ACC112 (cell line): ENCODE results near the gene ASGR2.
"Not testable (repeated sequence)": the region's sequence is repeated elsewhere in the genome, so short reads cannot be mapped to it uniquely, and the experiment has no call there.

Experiments
- H2AFZ ChIP-seq: fragments of 200-600 bp; sonication (generic); one replicate; pipeline ENCODE4 v1.6.0; 2017; ENCODE audit warnings: antibody characterized with exemption, low read length; ENCODE audit not compliant: unreplicated experiment
- H3K27ac ChIP-seq: fragments of 200-600 bp; sonication (generic); 2 replicates; pipeline ENCODE4 v1.5.1; 2014; ENCODE audit warnings: low read depth, mild to moderate bottlenecking, antibody characterized with exemption, low read length, moderate library complexity
- H3K27me3 ChIP-seq: fragments of 200-600 bp; sonication (generic); 2 replicates; pipeline ENCODE4 v1.6.1; 2014; ENCODE audit warnings: mild to moderate bottlenecking, antibody characterized with exemption, low read length, moderate library complexity, mixed read lengths; ENCODE audit not compliant: insufficient read depth
- H3K36me3 ChIP-seq: fragments of 200-600 bp; sonication (generic); 2 replicates; pipeline ENCODE4 v1.6.1; 2016; ENCODE audit warnings: mild to moderate bottlenecking, antibody characterized with exemption, low read length, moderate library complexity, mixed read lengths; ENCODE audit not compliant: insufficient read depth
- H3K4me1 ChIP-seq: fragments of 200-600 bp; sonication (generic); one replicate; pipeline ENCODE4 v1.6.1; 2016; ENCODE audit warnings: low read length, mixed read lengths; ENCODE audit not compliant: insufficient read depth, unreplicated experiment, control insufficient read depth
- H3K4me3 ChIP-seq: fragments of 200-600 bp; sonication (generic); 2 replicates; pipeline ENCODE4 v1.5.1; 2014; ENCODE audit warnings: mild to moderate bottlenecking, low read depth, low read length
- H3K79me2 ChIP-seq: fragments of 200-600 bp; sonication (generic); one replicate; pipeline ENCODE4 v1.6.0; 2016; ENCODE audit warnings: low read length; ENCODE audit not compliant: control insufficient read depth, unreplicated experiment, insufficient read depth

Gene ASGR2

GRCh38 chr17:7126386-7126785 is 11.8 kb upstream of the ASGR2 start:
- not testable (repeated sequence) for H3K36me3 ChIP-seq, H3K4me1 ChIP-seq, H3K4me3 ChIP-seq, H3K27me3 ChIP-seq, H2AFZ ChIP-seq, H3K27ac ChIP-seq, H3K79me2 ChIP-seq

- H3K27me3 ChIP-seq: no peaks in the 10 kb centered on the region
- no peaks in the 10 kb centered on the region for H3K36me3 ChIP-seq
- no peaks in the 10 kb centered on the region for H3K4me1 ChIP-seq
- no peak overlapping the region for H2AFZ ChIP-seq
- H3K27ac ChIP-seq: no peak overlapping the region
- H3K79me2 ChIP-seq: no peaks in the 10 kb centered on the region
- no peak overlapping the region for H3K4me3 ChIP-seq
Measured at GRCh38 chr17:7124923-7125322, 10.3 kb upstream of the ASGR2 start.

- no peaks in the 10 kb centered on the region for H3K27me3 ChIP-seq
- H2AFZ ChIP-seq: no peak overlapping the region
- no peaks in the 10 kb centered on the region for H3K4me1 ChIP-seq
- no peak overlapping the region for H3K27ac ChIP-seq
- no peak overlapping the region for H3K4me3 ChIP-seq
- H3K36me3 ChIP-seq: no peaks in the 10 kb centered on the region
- H3K79me2 ChIP-seq: no peaks in the 10 kb centered on the region
Measured at GRCh38 chr17:7123844-7124243, 9.2 kb upstream of the ASGR2 start.

- Histone ChIP-seq H3K36me3 (no peaks in the 10 kb centered on the region), H3K4me3 (0 out of 2 replicates have a peak overlapping the region, but pooled peaks have one; percentile 3), H3K79me2 (no peaks in the 10 kb centered on the region), H3K4me1 (no peaks in the 10 kb centered on the region), H2AFZ (no peak overlapping the region), H3K27ac (no peak overlapping the region), H3K27me3 (0 out of 2 replicates have a peak, but pooled peaks cover 3% of the 10 kb centered on the region)
Measured at GRCh38 chr17:7122381-7122780, 7.8 kb upstream of the ASGR2 start.

DNA sequence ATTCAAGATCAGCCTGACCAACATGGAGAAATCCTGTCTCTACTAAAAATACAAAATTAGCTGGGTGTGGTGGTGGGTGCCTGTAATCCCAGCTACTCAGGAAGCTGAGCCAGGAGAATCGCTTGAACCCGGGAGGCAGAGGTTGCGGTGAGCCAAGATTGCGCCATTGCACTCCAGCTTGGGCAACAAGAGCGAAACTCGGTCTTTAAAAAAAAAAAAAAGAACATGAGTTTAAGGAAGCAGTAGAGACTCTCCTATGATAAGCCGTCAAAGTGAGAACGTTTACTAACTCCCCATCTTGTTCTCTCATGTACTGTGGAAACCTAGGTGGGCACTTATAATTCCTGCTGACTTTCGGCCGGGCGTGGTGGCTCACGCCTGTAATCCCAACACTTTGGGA is 6.0 kb upstream of the ASGR2 start:
- H3K4me1 ChIP-seq, H3K27ac ChIP-seq, H2AFZ ChIP-seq, H3K36me3 ChIP-seq, H3K79me2 ChIP-seq, H3K4me3 ChIP-seq, H3K27me3 ChIP-seq: not testable (repeated sequence)

- Histone ChIP-seq H2AFZ (no peak overlapping the region), H3K27ac (no peak overlapping the region), H3K27me3 (0 out of 2 replicates have a peak, but pooled peaks cover 3% of the 10 kb centered on the region), H3K4me3 (no peak overlapping the region), H3K4me1 (no peaks in the 10 kb centered on the region), H3K79me2 (no peaks in the 10 kb centered on the region), H3K36me3 (no peaks in the 10 kb centered on the region)
Measured at GRCh38 chr17:7120123-7120522, 5.5 kb upstream of the ASGR2 start.

- Histone ChIP-seq H3K27ac (no peak overlapping the region), H3K79me2 (no peaks in the 10 kb centered on the region), H3K4me3 (no peak overlapping the region), H3K4me1 (no peaks in the 10 kb centered on the region), H3K27me3 (0 out of 2 replicates have a peak, but pooled peaks cover 3% of the 10 kb centered on the region), H3K36me3 (no peaks in the 10 kb centered on the region), H2AFZ (no peak overlapping the region)
Measured at GRCh38 chr17:7119314-7119713, 4.7 kb upstream of the ASGR2 start.

DNA sequence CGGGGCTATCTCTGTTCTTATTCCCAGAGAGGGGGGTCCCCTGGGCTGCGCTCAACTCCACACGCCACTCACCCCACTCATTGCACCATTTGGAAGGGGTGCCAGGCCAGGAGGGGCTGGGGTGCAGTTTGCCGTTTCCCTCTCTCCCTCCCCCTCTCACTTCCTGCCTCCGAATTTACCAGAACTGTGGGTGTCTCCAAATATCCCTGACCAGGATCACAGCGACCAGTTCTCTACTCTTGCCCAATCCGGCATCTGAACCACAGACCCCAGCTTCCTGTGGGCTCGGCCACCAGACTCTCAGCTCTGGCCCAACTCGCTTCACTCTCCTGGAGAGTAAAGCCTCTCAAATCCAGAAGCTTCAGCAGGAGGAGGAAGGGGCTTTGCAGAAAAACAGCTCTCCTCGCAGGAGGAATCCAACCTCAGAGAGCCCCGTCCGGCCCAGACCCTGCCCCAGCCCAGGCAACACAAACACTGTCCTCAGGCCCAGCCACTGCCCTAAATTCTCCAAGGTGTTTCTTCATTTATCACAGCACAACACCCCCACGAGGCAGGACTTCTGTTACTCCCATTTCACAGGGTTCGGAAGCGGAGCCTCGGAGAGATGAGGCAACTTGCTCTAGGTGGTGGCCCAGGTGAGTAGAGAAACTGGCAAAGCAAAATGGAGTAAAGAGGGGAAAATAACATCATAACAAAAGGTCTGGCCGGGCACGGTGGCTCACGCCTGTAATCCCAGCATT is 423 bp upstream of the ASGR2 start:
- Histone ChIP-seq H3K27me3 (0 out of 2 replicates have a peak, but pooled peaks cover 6% of the 10 kb centered on the region), H3K4me1 (no peaks in the 10 kb centered on the region)

DNA sequence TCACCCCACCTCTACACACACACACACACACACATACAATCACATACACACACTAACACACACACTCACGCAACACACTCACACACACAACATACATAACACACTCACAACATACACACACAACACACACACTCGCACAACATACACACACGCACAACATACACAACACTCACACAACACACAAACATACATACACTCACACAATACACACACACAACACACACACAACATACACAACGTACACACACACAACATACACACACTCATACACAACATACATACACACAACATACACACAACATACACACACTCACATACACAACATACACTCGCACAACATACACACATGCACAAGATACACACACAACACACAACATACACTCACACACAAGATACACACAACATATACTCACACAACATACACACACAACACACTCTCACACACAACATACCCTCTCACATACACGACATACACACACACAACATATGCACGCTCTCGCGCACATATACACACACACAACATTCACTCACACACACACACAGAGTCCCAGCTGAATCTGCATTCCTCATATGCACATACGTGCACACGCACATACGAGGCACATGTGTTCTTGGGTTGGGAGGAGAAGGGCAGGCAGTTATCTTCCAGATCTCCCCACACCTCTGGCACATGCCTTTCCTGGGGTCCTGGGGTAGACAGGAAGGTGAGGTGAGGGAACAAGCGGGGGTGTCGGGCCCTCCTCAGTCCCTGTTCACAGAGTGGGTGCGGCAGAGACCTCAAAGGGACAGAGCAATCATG is 1.1 kb downstream of the ASGR2 start:
- Histone ChIP-seq H3K27me3 (0 out of 2 replicates have a peak, but pooled peaks cover 4% of the 10 kb centered on the region), H3K36me3 (no peaks in the 10 kb centered on the region), H2AFZ (no peak overlapping the region), H3K4me3 (no peak overlapping the region), H3K79me2 (no peaks in the 10 kb centered on the region), H3K4me1 (no peaks in the 10 kb centered on the region), H3K27ac (no peak overlapping the region)

More for the DNA sequence above, 423 bp upstream of the ASGR2 start:
- H3K36me3 ChIP-seq: no peaks in the 10 kb centered on the region
- H3K4me3 ChIP-seq: no peak overlapping the region
- H2AFZ ChIP-seq: no peak overlapping the region
- no peak overlapping the region for H3K27ac ChIP-seq
- H3K79me2 ChIP-seq: no peaks in the 10 kb centered on the region

- no peak overlapping the region for H2AFZ ChIP-seq
- H3K4me1 ChIP-seq: no peaks in the 10 kb centered on the region
- H3K36me3 ChIP-seq: no peaks in the 10 kb centered on the region
- H3K27ac ChIP-seq: no peak overlapping the region
- 0 out of 2 replicates have a peak, but pooled peaks cover 3% of the 10 kb centered on the region for H3K27me3 ChIP-seq
- no peak overlapping the region for H3K4me3 ChIP-seq
- no peaks in the 10 kb centered on the region for H3K79me2 ChIP-seq
Measured at GRCh38 chr17:7112510-7113108, 2.0 kb downstream of the ASGR2 start.
